Endodermal cell (in vitro differentiated cells): ENCODE results near the gene ENPP7. TPM values are rescaled to one million over a fixed set of nuclear protein-coding genes. Genes with fewer than 3 reads are reported as not detected.

Source experiments
- DNase-seq: peaks from one replicate; pipeline ENCODE4 v3.0.0-alpha.2; 2017
- H3K27ac ChIP-seq: 2 replicates; pipeline ENCODE4 v1.5.1; 2013; ENCODE audit warnings: mild to moderate bottlenecking, low read depth, low read length, moderate library complexity
- H3K27me3 ChIP-seq: 2 replicates; pipeline ENCODE4 v1.6.1; 2013; ENCODE audit warnings: mild to moderate bottlenecking, low read length, moderate library complexity; ENCODE audit not compliant: insufficient read depth, control insufficient read depth, poor library complexity, severe bottlenecking
- H3K36me3 ChIP-seq: 2 replicates; pipeline ENCODE4 v1.7.0; 2013; ENCODE audit warnings: mild to moderate bottlenecking, low read length, moderate library complexity; ENCODE audit not compliant: control insufficient read depth, insufficient read depth
- H3K4me1 ChIP-seq: one replicate; pipeline ENCODE4 v1.7.0; 2013; ENCODE audit warnings: low read length; ENCODE audit not compliant: control insufficient read depth, insufficient read depth
- H3K4me3 ChIP-seq: 2 replicates; pipeline ENCODE4 v1.5.1; 2013; ENCODE audit warnings: mild to moderate bottlenecking, low read length, moderate library complexity
- H3K9ac ChIP-seq: 2 replicates; pipeline ENCODE4 v1.6.1; 2013; ENCODE audit warnings: mild to moderate bottlenecking, low read length, moderate library complexity; ENCODE audit not compliant: poor library complexity, severe bottlenecking; ENCODE audit errors: extremely low read depth
- H3K9me3 ChIP-seq: 2 replicates; pipeline ENCODE4 v1.6.1; 2013; ENCODE audit warnings: mild to moderate bottlenecking, low read length, moderate library complexity; ENCODE audit not compliant: control insufficient read depth
- H3K27ac Mint-ChIP-seq: 2 replicates; pipeline ENCODE4 v1.8.0; 2020; ENCODE audit warnings: mixed read lengths
- H3K27me3 Mint-ChIP-seq: 2 replicates; pipeline ENCODE4 v1.8.0; 2021; ENCODE audit warnings: mild to moderate bottlenecking, mixed read lengths; ENCODE audit not compliant: insufficient read depth
- H3K36me3 Mint-ChIP-seq: 2 replicates; pipeline ENCODE4 v1.8.0; 2020; ENCODE audit warnings: low read depth, mixed read lengths
- H3K4me1 Mint-ChIP-seq: 2 replicates; pipeline ENCODE4 v1.8.0; 2020; ENCODE audit warnings: mixed read lengths
- H3K4me3 Mint-ChIP-seq: 2 replicates; pipeline ENCODE4 v1.8.0; 2020; ENCODE audit warnings: mild to moderate bottlenecking, moderate library complexity, mixed read lengths
- H3K9me3 Mint-ChIP-seq: 2 replicates; pipeline ENCODE4 v1.8.0; 2020; ENCODE audit warnings: mild to moderate bottlenecking, mixed read lengths
- WGBS, 2 experiments: methylation state at CpG; one replicate each; pipeline versions ENCODE4 v1.1.5 to v1.1.7; 2013; ENCODE audit warnings: missing lambda C conversion rate in 2 of 2, mixed read lengths in 1 of 2; ENCODE audit not compliant: insufficient coverage in 1 of 2, insufficient read length in 1 of 2; 5-methylcytosine and 5-hydroxymethylcytosine counted together
- total RNA-seq, 2 donors: library from RNA; stranded (reverse); fragmentation: NEBNext Ultra II Directional in 1 of 2; extraction: Animal tissue kit (Norgen Biotek cat#: 25700) in 1 of 2; gene quantifications; 2 replicates in 1 of 2; 3 replicates in 1 of 2; pipeline ENCODE4 v1.2.1, GENCODE V29; 2021
- TF ChIP-seq, protein P1 (sequence below): fragments of 200-600 bp; sonication (generic); conservative IDR thresholded peaks from 2 replicates; pipeline ENCODE4 v1.5.0; 2021; ENCODE audit warnings: antibody characterized with exemption, mild to moderate bottlenecking

The ENPP7 gene
- total RNA-seq, 2 donors from 2014 or later = not detected

DNA sequence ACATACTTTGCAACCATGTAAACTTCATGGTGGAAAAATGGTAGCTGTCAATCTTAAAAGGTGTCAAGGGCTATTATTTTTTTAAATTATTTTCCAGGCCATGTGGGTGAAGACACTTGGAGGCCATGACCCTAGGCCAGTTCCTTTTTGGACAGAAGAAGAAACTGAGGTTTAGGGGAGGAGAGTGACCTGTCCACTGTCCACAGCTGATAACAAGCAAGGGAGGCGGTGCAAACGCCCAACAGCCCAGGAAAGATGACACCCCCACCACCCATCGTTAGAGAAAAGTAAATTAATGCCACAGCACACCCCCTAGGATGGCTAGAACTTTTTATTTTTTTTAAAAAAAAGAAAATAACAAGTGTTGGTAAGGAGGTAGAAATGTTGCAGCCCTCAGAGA is 19.2 kb downstream of the ENPP7 start:
- no peak overlapping the region for H3K27ac ChIP-seq
- Mint-ChIP-seq H3K27ac (no peak overlapping the region), H3K36me3 (no peaks in the 10 kb centered on the region), H3K9me3 (no peaks in the 10 kb centered on the region), H3K27me3 (peaks cover 59% of the 10 kb centered on the region), H3K4me1 (peaks cover 3% of the 10 kb centered on the region), H3K4me3 (no peak overlapping the region)
- TF ChIP-seq, protein P1, sequence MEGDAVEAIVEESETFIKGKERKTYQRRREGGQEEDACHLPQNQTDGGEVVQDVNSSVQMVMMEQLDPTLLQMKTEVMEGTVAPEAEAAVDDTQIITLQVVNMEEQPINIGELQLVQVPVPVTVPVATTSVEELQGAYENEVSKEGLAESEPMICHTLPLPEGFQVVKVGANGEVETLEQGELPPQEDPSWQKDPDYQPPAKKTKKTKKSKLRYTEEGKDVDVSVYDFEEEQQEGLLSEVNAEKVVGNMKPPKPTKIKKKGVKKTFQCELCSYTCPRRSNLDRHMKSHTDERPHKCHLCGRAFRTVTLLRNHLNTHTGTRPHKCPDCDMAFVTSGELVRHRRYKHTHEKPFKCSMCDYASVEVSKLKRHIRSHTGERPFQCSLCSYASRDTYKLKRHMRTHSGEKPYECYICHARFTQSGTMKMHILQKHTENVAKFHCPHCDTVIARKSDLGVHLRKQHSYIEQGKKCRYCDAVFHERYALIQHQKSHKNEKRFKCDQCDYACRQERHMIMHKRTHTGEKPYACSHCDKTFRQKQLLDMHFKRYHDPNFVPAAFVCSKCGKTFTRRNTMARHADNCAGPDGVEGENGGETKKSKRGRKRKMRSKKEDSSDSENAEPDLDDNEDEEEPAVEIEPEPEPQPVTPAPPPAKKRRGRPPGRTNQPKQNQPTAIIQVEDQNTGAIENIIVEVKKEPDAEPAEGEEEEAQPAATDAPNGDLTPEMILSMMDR = no peak
- 80% methylated on average over 1 of the region's 3 CpGs; no CpG with 5 or more reads in 1 of the 2 experiments for WGBS, 2 experiments
- no peaks in the 10 kb centered on the region for H3K4me1 ChIP-seq
- H3K36me3 ChIP-seq = no peaks in the 10 kb centered on the region
- H3K27me3 ChIP-seq = peaks cover 67% of the 10 kb centered on the region
- H3K9ac ChIP-seq = no peak overlapping the region
- no peaks in the 10 kb centered on the region for H3K9me3 ChIP-seq
- no peak for DNase-seq
- H3K4me3 ChIP-seq = no peak overlapping the region

DNA sequence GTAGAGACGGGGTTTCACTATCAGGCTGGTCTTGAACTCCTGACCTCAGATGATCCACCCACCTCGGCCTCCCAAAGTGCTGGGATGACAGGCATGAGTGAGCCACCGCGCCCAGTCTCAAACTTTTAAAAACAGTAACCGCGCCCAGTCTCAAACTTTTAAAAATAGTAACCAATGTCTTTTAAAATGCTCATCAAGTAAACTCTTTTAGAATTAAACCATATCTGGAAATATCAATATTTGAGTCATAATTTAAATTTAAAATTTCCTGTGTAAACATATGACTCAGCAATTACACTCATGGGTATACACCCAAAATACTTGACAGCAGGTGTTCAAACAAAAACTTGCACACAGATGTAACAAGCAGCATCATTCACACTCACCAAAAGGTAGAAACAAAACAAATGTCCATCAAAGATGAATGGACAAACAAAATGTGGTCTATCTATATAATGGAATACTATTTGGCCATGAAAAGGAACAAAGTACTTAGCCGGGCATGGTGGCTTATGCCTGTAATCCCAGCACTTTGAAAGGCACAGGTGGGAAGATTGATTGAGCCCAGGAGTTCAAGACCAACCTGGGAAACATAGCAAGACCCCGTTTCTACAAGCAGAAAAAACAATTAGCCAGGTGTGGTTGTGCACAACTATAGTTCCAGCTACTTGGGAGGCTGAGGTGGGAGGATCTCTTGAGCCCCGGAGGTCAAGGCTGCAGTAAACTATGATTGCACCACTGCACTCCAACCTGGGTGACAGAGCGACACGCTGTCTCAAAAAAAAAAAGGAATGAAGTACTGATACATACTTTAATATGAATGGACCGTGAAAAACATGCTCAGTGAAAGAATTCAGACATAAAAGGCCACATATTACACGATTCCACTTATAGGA is 20.2 kb downstream of the ENPP7 start:
- 93% methylated on average over 9 to 13 of the region's 13 CpGs for WGBS, 2 experiments
- Histone ChIP-seq H3K27me3 (peaks cover 58% of the 10 kb centered on the region), H3K4me3 (no peak overlapping the region), H3K9me3 (no peaks in the 10 kb centered on the region), H3K27ac (no peak overlapping the region), H3K36me3 (no peaks in the 10 kb centered on the region), H3K4me1 (no peaks in the 10 kb centered on the region), H3K9ac (no peak overlapping the region)
- Mint-ChIP-seq H3K36me3 (no peaks in the 10 kb centered on the region), H3K4me1 (peaks cover 3% of the 10 kb centered on the region), H3K4me3 (no peak overlapping the region), H3K27me3 (peaks cover 52% of the 10 kb centered on the region), H3K27ac (no peak overlapping the region), H3K9me3 (no peaks in the 10 kb centered on the region)
- TF ChIP-seq, protein P1 = no peak
- no peak for DNase-seq

DNA sequence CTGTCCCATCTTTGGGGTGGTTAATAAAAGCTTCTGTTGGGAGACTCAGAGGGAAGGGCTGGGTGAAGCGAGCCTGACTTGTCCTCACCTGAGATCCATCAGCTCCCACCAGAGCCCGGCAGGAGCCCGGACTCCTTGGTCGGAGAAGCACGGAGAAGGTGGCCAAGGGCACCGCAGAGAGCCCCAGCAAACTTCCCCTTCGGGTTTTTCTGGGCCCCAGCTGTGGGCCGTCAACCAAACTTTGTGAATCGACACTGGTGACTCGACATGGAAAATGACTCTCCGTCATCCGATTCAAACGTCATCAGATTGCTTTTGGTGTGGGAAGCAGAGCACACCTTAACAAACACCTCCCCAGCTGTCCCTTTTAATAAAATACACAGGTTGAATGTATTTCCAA is 21.4 kb downstream of the ENPP7 start:
- Mint-ChIP-seq H3K4me1 (no peaks in the 10 kb centered on the region), H3K36me3 (no peaks in the 10 kb centered on the region), H3K27me3 (peaks cover 43% of the 10 kb centered on the region), H3K9me3 (no peaks in the 10 kb centered on the region), H3K4me3 (no peak overlapping the region), H3K27ac (no peak overlapping the region)
- WGBS, 2 experiments = 92 to 95% methylated on average over 12 to 13 of the region's 13 CpGs
- Histone ChIP-seq H3K4me1 (no peaks in the 10 kb centered on the region), H3K9me3 (no peaks in the 10 kb centered on the region), H3K27ac (no peak overlapping the region), H3K9ac (no peak overlapping the region), H3K27me3 (peaks cover 47% of the 10 kb centered on the region), H3K4me3 (no peak overlapping the region), H3K36me3 (no peaks in the 10 kb centered on the region)
- TF ChIP-seq, protein P1 = no peak
- DNase-seq = no peak
